HFF-Myc (cell line): ENCODE measurements around the gene ZCCHC24.

ENCODE experiments used
- DNase-seq: peaks from one replicate; pipeline ENCODE4 v3.0.0-alpha.2; 2011; ENCODE audit warnings: low read depth; ENCODE audit errors: extremely low read depth
- H3K4me3 ChIP-seq: replicated peaks from 2 replicates; pipeline ENCODE4 v1.5.1; 2011; ENCODE audit warnings: low read depth, mild to moderate bottlenecking, control low read depth, low read length
- TF ChIP-seq, protein P1 (sequence below): IDR thresholded peaks from 2 replicates; pipeline ENCODE4 v1.5.1; 2012; ENCODE audit warnings: mild to moderate bottlenecking, low read depth, low read length, control low read depth; ENCODE audit errors: missing control alignments

The ZCCHC24 gene

DNA sequence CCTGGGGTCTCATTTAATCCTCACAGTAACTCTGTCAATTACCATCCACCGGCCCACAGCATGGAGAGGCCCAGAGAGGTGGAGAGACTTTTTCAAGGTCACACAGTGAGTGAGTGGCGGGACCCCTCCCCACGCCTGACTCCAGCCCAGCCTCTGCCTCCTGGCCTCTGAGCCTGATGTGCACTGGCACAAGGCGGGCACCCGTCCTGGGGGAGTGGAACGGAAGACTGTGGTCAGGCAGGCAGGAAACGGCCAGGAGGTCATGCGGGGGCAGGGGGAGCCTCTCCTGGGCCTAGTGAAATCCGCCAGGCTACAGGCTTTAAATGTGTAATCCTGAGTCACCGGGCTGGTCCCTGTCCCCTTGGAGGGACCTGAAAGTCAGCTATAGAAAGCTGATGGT lies 32.2 kb downstream of the ZCCHC24 start:
- TF ChIP-seq, protein P1, sequence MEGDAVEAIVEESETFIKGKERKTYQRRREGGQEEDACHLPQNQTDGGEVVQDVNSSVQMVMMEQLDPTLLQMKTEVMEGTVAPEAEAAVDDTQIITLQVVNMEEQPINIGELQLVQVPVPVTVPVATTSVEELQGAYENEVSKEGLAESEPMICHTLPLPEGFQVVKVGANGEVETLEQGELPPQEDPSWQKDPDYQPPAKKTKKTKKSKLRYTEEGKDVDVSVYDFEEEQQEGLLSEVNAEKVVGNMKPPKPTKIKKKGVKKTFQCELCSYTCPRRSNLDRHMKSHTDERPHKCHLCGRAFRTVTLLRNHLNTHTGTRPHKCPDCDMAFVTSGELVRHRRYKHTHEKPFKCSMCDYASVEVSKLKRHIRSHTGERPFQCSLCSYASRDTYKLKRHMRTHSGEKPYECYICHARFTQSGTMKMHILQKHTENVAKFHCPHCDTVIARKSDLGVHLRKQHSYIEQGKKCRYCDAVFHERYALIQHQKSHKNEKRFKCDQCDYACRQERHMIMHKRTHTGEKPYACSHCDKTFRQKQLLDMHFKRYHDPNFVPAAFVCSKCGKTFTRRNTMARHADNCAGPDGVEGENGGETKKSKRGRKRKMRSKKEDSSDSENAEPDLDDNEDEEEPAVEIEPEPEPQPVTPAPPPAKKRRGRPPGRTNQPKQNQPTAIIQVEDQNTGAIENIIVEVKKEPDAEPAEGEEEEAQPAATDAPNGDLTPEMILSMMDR, result no peak
- H3K4me3 ChIP-seq, result no peak overlapping the region
- DNase-seq, result no peak

DNA sequence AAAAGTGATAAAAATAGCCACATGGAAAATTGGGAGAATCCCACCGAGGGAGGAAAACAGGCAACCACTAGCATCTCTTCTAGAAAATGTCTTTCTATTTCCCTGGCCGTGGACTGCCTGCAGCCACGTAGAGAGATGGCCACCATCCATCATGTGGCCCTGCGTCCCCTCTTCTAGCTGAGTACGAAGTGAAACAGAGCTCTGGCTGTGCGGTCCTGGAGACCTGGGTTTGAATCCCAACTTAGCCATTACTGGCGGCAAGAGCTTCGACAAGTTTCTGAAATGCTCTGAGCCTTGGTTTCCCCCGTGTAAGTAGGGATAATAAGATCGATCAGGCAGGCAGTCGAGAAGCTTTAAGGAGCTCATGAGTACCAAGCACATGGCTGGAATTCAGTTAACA lies 32.9 kb downstream of the ZCCHC24 start:
- TF ChIP-seq, protein P1, result no peak
- no peak overlapping the region for H3K4me3 ChIP-seq
- DNase-seq, result no peak

DNA sequence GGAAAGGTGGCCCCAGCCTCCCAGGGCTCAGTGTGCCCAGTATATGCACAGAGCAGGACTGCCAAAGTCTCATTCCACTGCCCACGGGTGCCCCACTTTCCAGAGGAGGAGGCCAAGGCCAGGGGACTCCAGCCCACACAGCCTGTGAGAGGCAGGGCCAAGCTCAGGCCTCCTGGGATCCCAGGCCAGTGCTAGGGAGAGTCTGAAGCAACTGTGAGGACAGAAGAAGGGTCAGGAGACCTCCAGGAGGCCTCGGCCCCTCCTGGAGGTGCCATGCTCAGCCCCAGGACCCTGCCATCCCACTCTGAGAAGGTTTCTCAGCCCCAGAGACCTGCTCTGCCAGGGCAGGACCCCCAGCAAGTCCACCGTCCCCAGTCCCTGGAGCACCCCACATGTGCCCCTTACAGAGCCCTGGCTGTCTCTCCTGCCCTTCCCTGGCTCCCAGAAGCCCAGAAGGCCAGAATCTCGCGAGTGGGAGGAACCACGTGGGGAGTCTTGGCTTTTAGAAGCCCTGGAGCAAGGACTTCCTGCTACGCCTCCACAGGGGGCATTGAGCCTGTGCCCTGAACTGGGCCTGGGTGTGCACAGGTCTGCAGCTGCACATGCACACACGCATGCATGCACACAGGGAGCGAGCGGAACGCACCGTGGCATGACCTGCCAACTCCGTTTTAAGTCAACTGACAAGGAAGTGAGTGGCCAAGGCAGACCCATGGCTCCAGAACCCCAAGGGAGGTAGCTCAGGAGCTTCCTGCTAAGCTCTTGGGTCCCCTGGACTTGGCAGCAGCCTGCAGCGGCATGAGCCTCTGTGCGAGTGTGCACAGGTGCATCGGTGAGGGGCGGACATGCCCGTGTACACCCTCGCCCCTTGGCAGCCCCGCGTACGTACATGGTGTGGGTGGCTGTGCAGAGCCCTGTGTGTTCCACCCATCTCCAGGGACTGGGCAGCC lies 33.6 kb downstream of the ZCCHC24 start:
- no peak for DNase-seq
- TF ChIP-seq, protein P1, result no peak
- no peak overlapping the region for H3K4me3 ChIP-seq

DNA sequence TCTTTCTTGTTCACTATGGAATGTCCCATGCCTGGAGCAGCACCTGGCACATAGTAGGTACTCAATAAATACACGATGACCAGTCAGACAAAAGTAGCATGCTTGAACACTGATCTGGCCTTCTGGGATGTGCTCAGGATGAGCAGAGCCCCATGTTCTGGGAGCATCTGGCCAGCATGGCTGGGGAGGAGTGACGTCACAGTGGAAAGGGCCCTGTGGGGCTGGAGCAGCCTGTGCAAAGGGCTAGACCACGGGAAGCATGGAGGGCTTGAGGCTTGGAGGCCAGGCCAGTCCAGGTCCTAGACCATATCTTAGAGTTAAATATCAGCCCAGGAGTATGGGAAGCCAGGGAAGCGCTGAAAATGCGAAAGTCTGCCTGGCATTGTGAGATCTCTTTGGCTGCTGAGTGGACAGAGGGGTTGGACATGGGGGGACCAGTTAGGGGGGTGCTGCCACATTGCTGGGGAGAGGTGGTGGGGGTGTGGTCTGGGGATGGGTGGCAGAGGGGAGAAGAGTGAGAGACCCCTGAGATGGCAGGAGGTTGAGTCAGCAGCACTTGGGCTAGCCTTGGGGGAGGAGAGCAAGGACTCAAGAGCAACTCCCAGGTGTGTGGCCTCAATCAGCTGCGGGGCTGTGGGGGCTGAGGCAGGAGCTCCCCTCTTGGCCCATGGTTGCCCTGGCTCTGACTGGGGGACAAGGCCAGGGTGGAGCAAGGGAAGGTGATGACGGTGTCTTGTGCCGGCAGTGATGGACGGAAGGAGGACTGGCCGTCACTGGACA lies 34.9 kb downstream of the ZCCHC24 start:
- DNase-seq, result no peak
- no peak overlapping the region for H3K4me3 ChIP-seq
- TF ChIP-seq, protein P1, result no peak

DNA sequence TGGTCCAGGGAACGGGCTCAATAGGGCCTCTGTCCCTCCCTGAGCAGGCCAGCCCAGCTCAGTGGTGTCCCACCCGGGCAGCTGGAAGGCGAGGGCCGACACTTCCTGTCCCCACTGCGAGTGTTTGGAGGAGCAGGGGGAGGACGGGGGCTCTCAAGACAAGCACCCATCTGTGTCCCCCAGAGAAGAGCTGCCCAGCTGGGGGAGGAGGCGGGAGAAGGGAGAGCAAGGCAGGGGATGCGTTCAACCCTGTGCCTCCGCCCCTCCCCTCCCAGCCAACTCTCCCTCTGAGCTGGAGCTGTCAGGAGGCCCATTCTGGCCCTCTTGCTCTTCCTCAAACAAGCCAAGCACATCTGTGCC lies 35.7 kb downstream of the ZCCHC24 start:
- TF ChIP-seq, protein P1, result no peak
- DNase-seq, result no peak
- no peak overlapping the region for H3K4me3 ChIP-seq

DNA sequence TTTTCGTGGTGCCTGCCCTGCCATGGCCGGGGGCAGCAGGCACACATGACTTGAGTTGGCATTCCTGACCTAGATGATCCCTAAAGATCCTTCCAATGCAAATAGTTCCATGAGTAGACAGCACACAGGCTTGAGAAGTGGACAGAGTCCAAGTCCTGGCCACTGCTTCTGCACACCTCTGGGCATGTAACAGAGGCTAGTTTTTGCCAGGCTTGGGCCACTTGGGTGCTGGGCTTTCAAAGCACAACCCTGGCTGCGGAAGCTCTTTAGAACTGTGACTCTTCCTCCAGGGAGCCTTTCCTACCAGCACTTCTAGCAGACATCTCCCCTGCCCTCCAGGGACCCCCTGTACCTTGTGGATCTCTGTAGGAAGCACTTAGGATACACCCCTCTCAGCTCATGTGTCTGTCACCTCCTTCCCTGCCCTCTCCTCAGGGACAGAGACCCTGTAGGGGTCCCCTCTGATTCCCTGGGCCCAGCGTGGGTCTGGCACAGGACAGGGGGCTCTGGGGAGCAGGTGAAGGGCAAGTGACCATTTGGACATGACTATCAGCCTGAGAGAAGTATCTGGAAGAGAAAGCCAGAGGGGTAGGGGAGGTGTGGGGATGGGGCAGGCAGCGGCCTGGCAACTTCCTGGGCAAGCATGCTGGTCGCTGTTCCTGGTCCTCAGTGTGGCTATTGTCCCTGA lies 36.2 kb downstream of the ZCCHC24 start:
- DNase-seq, result no peak
- TF ChIP-seq, protein P1, result no peak
- no peak overlapping the region for H3K4me3 ChIP-seq
